WERI-Rb-1 (cell line): ENCODE data around the gene RALY.

Experiments
- DNase-seq: peaks from one replicate; pipeline ENCODE4 v3.0.0-alpha.2; 2020
- H3K27ac ChIP-seq: fragments of 250-450 bp; sonication (Bioruptor Pico); 2 replicates; pipeline ENCODE4 v1.5.1; 2020; ENCODE audit warnings: mild to moderate bottlenecking, moderate library complexity
- H3K27me3 ChIP-seq: fragments of 250-450 bp; sonication (Bioruptor Pico); 2 replicates; pipeline ENCODE4 v1.5.1; 2021; ENCODE audit warnings: mild to moderate bottlenecking, low read depth, moderate library complexity; ENCODE audit not compliant: insufficient read depth, severe bottlenecking
- H3K36me3 ChIP-seq: fragments of 250-450 bp; sonication (Bioruptor Pico); 2 replicates; pipeline ENCODE4 v1.5.1; 2020; ENCODE audit warnings: mild to moderate bottlenecking, moderate library complexity
- H3K4me3 ChIP-seq: 2 replicates; pipeline ENCODE4 v1.5.1; 2011; ENCODE audit warnings: low read depth, mild to moderate bottlenecking, control low read depth, low read length
- H3K9me3 ChIP-seq: fragments of 250-450 bp; sonication (Bioruptor Pico); 2 replicates; pipeline ENCODE4 v1.5.1; 2021; ENCODE audit warnings: mild to moderate bottlenecking, moderate library complexity; ENCODE audit not compliant: severe bottlenecking
- CTCF ChIP-seq: IDR thresholded peaks from 2 replicates; pipeline ENCODE4 v1.5.1; 2011; ENCODE audit warnings: low read depth, mild to moderate bottlenecking, control low read depth, inconsistent platforms, low read length

Gene RALY

GRCh38 chr20:34078540-34078939 is 84.8 kb downstream of the RALY start:
- Histone ChIP-seq H3K9me3 (no peaks in the 10 kb centered on the region), H3K27ac (no peak overlapping the region), H3K4me3 (no peak overlapping the region), H3K36me3 (peaks cover 62% of the 10 kb centered on the region), H3K27me3 (no peaks in the 10 kb centered on the region)
- no peak for DNase-seq
- no peak for TF ChIP-seq CTCF

- TF ChIP-seq CTCF = no peak
- H3K9me3 ChIP-seq = no peaks in the 10 kb centered on the region
- DNase-seq = no peak
- no peak overlapping the region for H3K4me3 ChIP-seq
- peaks cover 63% of the 10 kb centered on the region for H3K36me3 ChIP-seq
- H3K27me3 ChIP-seq = no peaks in the 10 kb centered on the region
- H3K27ac ChIP-seq = no peak overlapping the region
Observed at GRCh38 chr20:34079818-34080217, 86.1 kb downstream of the RALY start.

GRCh38 chr20:34082232-34082887 is 88.6 kb downstream of the RALY start:
- no peaks in the 10 kb centered on the region for H3K9me3 ChIP-seq
- no peak overlapping the region for H3K27ac ChIP-seq
- DNase-seq = no peak
- H3K4me3 ChIP-seq = no peak overlapping the region
- no peaks in the 10 kb centered on the region for H3K27me3 ChIP-seq
- peaks cover 64% of the 10 kb centered on the region for H3K36me3 ChIP-seq
- no peak for TF ChIP-seq CTCF

GRCh38 chr20:34083137-34083536 is 89.4 kb downstream of the RALY start:
- no peak for TF ChIP-seq CTCF
- Histone ChIP-seq H3K4me3 (no peak overlapping the region), H3K27me3 (no peaks in the 10 kb centered on the region), H3K27ac (no peak overlapping the region), H3K36me3 (peaks cover 63% of the 10 kb centered on the region), H3K9me3 (no peaks in the 10 kb centered on the region)
- no peak for DNase-seq

GRCh38 chr20:34083781-34084180 is 90.1 kb downstream of the RALY start:
- no peak for DNase-seq
- H3K4me3 ChIP-seq = no peak overlapping the region
- no peaks in the 10 kb centered on the region for H3K9me3 ChIP-seq
- no peaks in the 10 kb centered on the region for H3K27me3 ChIP-seq
- peaks cover 64% of the 10 kb centered on the region for H3K36me3 ChIP-seq
- TF ChIP-seq CTCF = no peak
- H3K27ac ChIP-seq = no peak overlapping the region

- Histone ChIP-seq H3K27ac (no peak overlapping the region), H3K9me3 (no peaks in the 10 kb centered on the region), H3K4me3 (no peak overlapping the region), H3K27me3 (no peaks in the 10 kb centered on the region), H3K36me3 (peaks cover 64% of the 10 kb centered on the region)
- DNase-seq = no peak
- TF ChIP-seq CTCF = no peak
Observed at GRCh38 chr20:34084227-34084923, 90.7 kb downstream of the RALY start.
